DOHH2 (cell line): Measurements from ENCODE around the gene HEMGN.
A peak's percentile ranks its signal among the peaks of the same experiment; 100 is the strongest.

Experiments
- H3F3A ChIP-seq: fragments of 200-600 bp; sonication (generic), shearing (Covaris generic); 2 replicates; pipeline ENCODE4 v1.6.0; 2016; ENCODE audit warnings: antibody characterized with exemption, mild to moderate bottlenecking; ENCODE audit not compliant: control insufficient read depth, insufficient read depth
- H3K27ac ChIP-seq: fragments of 200-600 bp; sonication (generic); 2 replicates; pipeline ENCODE4 v1.5.1; 2014; ENCODE audit warnings: low read depth, mild to moderate bottlenecking, low read length, moderate library complexity
- H3K27me3 ChIP-seq: fragments of 200-600 bp; sonication (generic); 2 replicates; pipeline ENCODE4 v1.6.1; 2014; ENCODE audit warnings: mild to moderate bottlenecking, low read length, mixed read lengths; ENCODE audit not compliant: control insufficient read depth
- H3K36me3 ChIP-seq: fragments of 200-600 bp; sonication (generic); 2 replicates; pipeline ENCODE4 v1.6.1; 2014; ENCODE audit warnings: mild to moderate bottlenecking, low read length, moderate library complexity, mixed read lengths; ENCODE audit not compliant: control insufficient read depth
- H3K4me1 ChIP-seq: fragments of 200-600 bp; sonication (generic); 2 replicates; pipeline ENCODE4 v1.6.1; 2014; ENCODE audit warnings: mild to moderate bottlenecking, low read length, mixed read lengths; ENCODE audit not compliant: control insufficient read depth
- H3K4me2 ChIP-seq: fragments of 200-600 bp; sonication (generic); 2 replicates; pipeline ENCODE4 v1.6.0; 2014; ENCODE audit warnings: mild to moderate bottlenecking, low read length, moderate library complexity
- H3K4me3 ChIP-seq: fragments of 200-600 bp; sonication (generic); 2 replicates; pipeline ENCODE4 v1.5.1; 2014; ENCODE audit warnings: mild to moderate bottlenecking, low read length, mixed read lengths
- H3K79me2 ChIP-seq: fragments of 200-600 bp; sonication (generic); 2 replicates; pipeline ENCODE4 v1.6.1; 2014; ENCODE audit warnings: mild to moderate bottlenecking, low read length, mixed read lengths; ENCODE audit not compliant: control insufficient read depth
- H3K9me2 ChIP-seq: fragments of 200-600 bp; sonication (generic); replicated peaks from 2 replicates; pipeline ENCODE4 v1.6.1; 2014; ENCODE audit warnings: mild to moderate bottlenecking, low read length, mixed read lengths; ENCODE audit not compliant: control insufficient read depth
- H3K9me3 ChIP-seq: fragments of 200-600 bp; sonication (generic); 2 replicates; pipeline ENCODE4 v1.6.1; 2014; ENCODE audit warnings: antibody characterized with exemption, low read length, mixed read lengths; ENCODE audit not compliant: control insufficient read depth, insufficient read depth
- H4K20me1 ChIP-seq: fragments of 200-600 bp; sonication (generic); 2 replicates; pipeline ENCODE4 v1.6.0; 2014; ENCODE audit warnings: low read depth, mild to moderate bottlenecking, antibody characterized with exemption, low read length, moderate library complexity; ENCODE audit not compliant: control insufficient read depth, insufficient read depth
- EZH2phosphoT487 ChIP-seq: fragments of 200-600 bp; sonication (generic); IDR thresholded peaks from 2 replicates; pipeline ENCODE4 v1.6.1; 2017; ENCODE audit warnings: borderline replicate concordance, mild to moderate bottlenecking, antibody characterized with exemption, low read length, moderate library complexity, mixed read lengths
- TF ChIP-seq, protein P1 (sequence below): fragments of 200-600 bp; sonication (generic); IDR thresholded peaks from one replicate; pipeline ENCODE4 v1.5.1; 2014; ENCODE audit warnings: antibody characterized with exemption, mild to moderate bottlenecking, low read depth, low read length; ENCODE audit not compliant: poor library complexity, severe bottlenecking

HEMGN gene

GRCh38 chr9:97934321-97935115 is 3.5 kb downstream of the HEMGN start:
- Histone ChIP-seq H3K9me3 (no peaks in the 10 kb centered on the region), H3K4me2 (peak overlapping the region; percentile 52), H3K36me3 (0 out of 2 replicates have a peak, but pooled peaks cover 3% of the 10 kb centered on the region), H3K27ac (no peak overlapping the region), H3F3A (peaks cover 8% of the 10 kb centered on the region), H3K4me3 (peak overlapping the region; percentile 36), H3K9me2 (no peaks in the 10 kb centered on the region), H3K27me3 (no peaks in the 10 kb centered on the region), H3K79me2 (peaks cover 18% of the 10 kb centered on the region), H4K20me1 (no peaks in the 10 kb centered on the region), H3K4me1 (peaks cover 82% of the 10 kb centered on the region)
- TF ChIP-seq, protein P1, sequence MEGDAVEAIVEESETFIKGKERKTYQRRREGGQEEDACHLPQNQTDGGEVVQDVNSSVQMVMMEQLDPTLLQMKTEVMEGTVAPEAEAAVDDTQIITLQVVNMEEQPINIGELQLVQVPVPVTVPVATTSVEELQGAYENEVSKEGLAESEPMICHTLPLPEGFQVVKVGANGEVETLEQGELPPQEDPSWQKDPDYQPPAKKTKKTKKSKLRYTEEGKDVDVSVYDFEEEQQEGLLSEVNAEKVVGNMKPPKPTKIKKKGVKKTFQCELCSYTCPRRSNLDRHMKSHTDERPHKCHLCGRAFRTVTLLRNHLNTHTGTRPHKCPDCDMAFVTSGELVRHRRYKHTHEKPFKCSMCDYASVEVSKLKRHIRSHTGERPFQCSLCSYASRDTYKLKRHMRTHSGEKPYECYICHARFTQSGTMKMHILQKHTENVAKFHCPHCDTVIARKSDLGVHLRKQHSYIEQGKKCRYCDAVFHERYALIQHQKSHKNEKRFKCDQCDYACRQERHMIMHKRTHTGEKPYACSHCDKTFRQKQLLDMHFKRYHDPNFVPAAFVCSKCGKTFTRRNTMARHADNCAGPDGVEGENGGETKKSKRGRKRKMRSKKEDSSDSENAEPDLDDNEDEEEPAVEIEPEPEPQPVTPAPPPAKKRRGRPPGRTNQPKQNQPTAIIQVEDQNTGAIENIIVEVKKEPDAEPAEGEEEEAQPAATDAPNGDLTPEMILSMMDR, result no peak
- no peak for TF ChIP-seq EZH2phosphoT487

DNA sequence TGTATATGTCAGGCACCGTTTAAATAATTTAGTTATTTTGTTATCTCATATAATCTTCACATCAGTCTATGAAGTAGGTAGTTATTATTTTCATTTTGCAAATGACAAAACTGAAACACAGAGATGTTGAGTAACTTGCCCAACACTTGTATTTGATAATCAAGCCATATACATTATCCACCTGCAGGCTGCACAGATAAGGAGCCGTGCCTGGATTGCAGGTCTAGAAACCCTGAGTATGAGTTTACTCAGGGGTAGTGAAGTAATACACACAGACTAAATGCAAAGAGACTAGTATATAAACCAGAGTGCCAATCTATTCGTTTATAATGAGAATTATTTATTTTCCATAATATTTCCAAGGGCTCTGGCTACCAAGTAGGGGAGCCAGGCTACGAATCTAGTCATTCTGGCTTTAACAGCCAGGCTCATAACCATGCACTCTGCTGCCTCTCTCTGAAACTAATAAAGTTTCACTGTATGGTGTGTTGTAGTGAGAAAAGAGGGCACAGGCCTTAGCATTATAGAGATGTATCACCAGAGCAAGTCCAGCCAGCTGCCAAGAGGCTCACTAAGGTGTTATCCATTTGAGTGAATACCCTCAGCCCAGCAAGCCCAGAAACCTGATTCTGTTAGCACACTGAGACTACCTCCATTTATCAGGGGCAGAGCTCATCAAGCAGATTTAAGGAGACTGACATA is 4.5 kb downstream of the HEMGN start:
- Histone ChIP-seq H3K4me2 (no peak overlapping the region), H3K9me3 (no peaks in the 10 kb centered on the region), H3K4me1 (peaks cover 75% of the 10 kb centered on the region), H3K27ac (no peak overlapping the region), H3K27me3 (no peaks in the 10 kb centered on the region), H3K36me3 (no peaks in the 10 kb centered on the region), H3K79me2 (peaks cover 18% of the 10 kb centered on the region), H3K9me2 (no peaks in the 10 kb centered on the region), H3F3A (peaks cover 14% of the 10 kb centered on the region), H3K4me3 (no peak overlapping the region), H4K20me1 (no peaks in the 10 kb centered on the region)
- no peak for TF ChIP-seq EZH2phosphoT487
- TF ChIP-seq, protein P1, result no peak

DNA sequence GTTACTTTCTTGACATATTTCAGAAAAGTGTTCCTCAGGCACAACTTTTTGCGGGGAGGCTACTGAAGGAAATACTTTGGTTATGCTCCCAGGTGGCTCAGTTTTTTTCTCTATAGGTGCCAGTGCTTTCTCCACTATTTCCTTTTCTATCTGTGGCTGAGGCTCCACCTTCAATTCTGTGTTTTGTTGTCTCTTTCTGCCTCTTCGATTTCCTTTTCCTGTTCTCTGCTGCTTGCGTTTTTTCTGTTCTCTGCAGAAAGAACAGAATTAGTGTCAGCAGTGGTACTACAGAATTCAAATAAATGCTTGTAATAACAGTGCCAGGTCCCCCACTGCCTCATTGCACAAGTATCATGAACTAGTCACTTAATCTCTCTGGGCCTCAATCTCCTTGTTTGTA is 7.0 kb downstream of the HEMGN start:
- no peaks in the 10 kb centered on the region for H4K20me1 ChIP-seq
- TF ChIP-seq, protein P1, result no peak
- no peak for TF ChIP-seq EZH2phosphoT487
- peaks cover 64% of the 10 kb centered on the region for H3K4me1 ChIP-seq
- no peaks in the 10 kb centered on the region for H3K27me3 ChIP-seq
- H3F3A ChIP-seq, result peaks cover 13% of the 10 kb centered on the region
- H3K9me2 ChIP-seq, result no peaks in the 10 kb centered on the region
- H3K4me2 ChIP-seq, result peak overlapping the region; percentile 67
- H3K79me2 ChIP-seq, result peaks cover 18% of the 10 kb centered on the region
- peak overlapping the region; percentile 44 for H3K27ac ChIP-seq
- no peaks in the 10 kb centered on the region for H3K36me3 ChIP-seq
- H3K9me3 ChIP-seq, result no peaks in the 10 kb centered on the region
- peak overlapping the region; percentile 55 for H3K4me3 ChIP-seq
